ENCODE results near the gene ATXN2. TPM values are rescaled to one million over a fixed set of nuclear protein-coding genes. Genes with fewer than 3 reads are reported as not detected.
"Not testable (repeated sequence)": the region's sequence is repeated elsewhere in the genome, so short reads cannot be mapped to it uniquely, and the experiment has no call there.

Gene ATXN2, protein sequence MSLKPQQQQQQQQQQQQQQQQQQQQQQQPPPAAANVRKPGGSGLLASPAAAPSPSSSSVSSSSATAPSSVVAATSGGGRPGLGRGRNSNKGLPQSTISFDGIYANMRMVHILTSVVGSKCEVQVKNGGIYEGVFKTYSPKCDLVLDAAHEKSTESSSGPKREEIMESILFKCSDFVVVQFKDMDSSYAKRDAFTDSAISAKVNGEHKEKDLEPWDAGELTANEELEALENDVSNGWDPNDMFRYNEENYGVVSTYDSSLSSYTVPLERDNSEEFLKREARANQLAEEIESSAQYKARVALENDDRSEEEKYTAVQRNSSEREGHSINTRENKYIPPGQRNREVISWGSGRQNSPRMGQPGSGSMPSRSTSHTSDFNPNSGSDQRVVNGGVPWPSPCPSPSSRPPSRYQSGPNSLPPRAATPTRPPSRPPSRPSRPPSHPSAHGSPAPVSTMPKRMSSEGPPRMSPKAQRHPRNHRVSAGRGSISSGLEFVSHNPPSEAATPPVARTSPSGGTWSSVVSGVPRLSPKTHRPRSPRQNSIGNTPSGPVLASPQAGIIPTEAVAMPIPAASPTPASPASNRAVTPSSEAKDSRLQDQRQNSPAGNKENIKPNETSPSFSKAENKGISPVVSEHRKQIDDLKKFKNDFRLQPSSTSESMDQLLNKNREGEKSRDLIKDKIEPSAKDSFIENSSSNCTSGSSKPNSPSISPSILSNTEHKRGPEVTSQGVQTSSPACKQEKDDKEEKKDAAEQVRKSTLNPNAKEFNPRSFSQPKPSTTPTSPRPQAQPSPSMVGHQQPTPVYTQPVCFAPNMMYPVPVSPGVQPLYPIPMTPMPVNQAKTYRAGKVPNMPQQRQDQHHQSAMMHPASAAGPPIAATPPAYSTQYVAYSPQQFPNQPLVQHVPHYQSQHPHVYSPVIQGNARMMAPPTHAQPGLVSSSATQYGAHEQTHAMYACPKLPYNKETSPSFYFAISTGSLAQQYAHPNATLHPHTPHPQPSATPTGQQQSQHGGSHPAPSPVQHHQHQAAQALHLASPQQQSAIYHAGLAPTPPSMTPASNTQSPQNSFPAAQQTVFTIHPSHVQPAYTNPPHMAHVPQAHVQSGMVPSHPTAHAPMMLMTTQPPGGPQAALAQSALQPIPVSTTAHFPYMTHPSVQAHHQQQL
- 23.2 TPM for total RNA-seq

DNA sequence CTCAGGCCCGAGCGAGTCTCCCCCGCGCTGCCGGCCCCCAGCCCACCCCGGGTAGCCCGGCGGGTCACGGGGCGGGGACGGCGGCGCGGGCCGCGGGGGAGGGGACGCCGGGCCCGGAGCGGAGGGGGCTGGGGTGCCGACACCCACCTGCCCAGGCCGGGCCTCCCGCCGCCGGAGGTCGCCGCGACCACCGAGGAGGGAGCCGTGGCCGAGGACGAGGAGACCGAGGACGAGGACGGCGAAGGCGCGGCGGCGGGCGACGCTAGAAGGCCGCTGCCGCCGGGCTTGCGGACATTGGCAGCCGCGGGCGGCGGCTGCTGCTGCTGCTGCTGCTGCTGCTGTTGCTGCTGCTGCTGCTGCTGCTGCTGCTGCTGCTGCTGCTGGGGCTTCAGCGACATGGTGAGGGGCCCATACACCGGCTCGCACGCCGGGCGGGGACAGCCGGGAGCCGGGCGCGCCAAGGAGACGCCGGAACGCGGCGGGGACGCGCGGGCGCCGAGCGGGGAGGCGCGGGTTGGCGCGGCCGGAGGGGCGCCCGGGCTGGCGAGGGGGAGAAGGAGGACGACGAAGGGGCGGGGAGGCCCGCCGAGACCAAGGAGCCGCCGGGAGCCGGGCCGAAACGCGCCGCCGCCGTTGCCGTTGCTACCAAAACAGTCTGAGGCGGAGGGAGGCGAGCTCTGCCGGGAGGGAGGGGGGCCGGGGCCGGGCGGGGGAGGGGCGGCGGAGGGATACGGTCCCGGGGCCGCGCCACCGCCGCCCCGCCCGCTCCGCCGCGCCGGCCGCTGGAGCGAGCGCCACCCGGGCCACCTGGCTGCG lies at the start of gene ATXN2:
Gene ATXN2, minus strand, starts transcription at position 679 of the 816 bp plus-strand sequence. Its CDS starts 281 bp downstream, at position 398.
- no peak for DNase-seq (ENCODE audit: low spot score)

DNA sequence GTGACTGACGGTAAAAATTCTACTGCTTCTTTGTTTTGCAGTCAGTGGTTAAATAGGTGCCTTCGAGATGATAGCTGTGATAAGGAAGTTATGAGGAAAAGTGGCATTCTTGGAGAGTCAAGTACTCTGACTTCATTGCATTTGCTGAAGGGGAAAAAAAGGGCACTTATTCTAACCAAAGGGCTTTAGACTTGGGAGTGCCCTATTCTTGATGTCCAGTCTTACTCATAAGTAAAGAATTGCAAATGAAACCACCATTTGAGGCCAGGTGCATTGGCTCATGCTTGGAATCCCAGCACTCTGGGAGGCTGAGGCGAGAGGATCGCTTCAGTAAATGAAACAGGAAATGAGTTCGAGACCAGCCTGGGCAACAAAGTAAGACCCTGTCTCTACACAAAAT lies 46.3 kb upstream of the ATXN2 start:
- no peak for DNase-seq (ENCODE audit: low spot score)

More for the DNA sequence above, at the start of gene ATXN2:
- ATAC-seq, result peak; percentile 67

DNA sequence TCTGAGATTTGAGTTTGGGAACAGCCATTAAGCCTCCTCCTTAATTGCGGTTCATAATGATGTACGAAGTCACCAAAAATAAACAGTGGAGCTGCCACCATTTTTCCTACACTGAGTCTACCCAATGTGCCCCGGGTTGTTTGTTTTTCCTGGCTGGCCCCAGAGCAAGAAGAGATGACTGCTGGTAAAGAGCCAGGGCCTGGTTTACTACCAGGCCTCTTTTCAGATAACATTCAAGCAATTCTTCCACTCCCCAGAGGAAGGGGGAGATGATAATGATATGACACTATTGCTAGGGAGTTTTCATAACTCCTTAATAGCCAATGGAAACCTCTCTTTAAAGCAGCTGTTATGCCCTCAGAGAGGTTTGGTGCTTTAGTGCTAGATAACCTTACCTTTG lies 44.3 kb upstream of the ATXN2 start:
- DNase-seq (ENCODE audit: low spot score) (peak; percentile 80), ATAC-seq (peak; percentile 90)

More for the DNA sequence above, 46.3 kb upstream of the ATXN2 start:
- no peak for ATAC-seq

DNA sequence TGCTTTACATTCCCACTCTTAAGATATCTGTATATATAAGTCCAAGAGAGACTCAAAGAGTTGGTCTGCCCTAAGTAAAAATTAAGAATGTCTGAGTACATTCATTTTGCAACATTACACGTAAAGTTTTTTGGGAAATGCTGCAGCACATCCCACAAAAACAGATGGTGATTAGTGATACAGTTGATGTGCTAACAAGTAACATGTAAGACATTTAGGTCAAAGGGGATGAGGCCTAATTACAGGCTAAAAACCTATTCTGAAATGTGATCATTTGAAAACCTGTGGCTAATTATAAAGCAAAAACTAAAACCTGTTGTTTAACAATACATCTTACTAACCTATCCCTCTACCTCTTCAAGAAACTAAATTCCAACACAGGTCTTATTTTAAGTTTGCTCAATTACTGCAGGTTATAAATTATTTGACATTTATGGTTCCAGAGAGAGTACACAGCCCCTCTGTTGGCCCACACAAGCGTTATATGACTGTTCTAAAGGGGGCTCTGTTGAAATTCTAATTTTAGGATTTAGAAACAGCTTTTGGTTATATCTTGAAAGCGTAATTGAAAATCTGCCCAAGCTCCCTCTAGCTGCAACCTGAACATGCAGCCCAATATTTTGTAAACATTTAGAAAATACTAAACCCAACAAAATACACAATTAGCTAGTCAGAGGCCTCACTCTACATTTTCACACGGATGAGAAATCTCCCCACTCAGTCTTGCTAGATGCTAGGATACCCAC lies 43.7 kb upstream of the ATXN2 start:
- DNase-seq (ENCODE audit: low spot score), result no peak
- no peak for ATAC-seq

DNA sequence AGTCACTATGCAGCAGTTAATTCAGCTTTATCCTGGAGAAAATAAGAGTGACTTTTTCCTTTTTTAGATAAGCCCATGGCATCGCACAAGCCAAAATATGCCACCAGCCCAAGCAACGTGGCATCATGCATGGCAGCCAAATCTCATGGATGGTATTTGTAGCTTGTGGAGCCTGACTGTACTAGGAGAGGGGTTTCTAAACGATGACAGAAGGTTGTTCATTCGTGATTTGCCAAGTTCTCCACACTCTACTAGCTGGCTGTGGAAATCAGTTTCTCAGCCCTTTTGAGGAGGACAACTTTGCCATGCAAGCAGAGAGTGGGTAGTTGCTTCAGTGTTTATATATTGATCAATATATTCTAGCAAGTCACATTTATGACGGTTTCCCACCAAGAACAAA lies 41.4 kb upstream of the ATXN2 start:
- no peak for ATAC-seq
- no peak for DNase-seq (ENCODE audit: low spot score)

DNA sequence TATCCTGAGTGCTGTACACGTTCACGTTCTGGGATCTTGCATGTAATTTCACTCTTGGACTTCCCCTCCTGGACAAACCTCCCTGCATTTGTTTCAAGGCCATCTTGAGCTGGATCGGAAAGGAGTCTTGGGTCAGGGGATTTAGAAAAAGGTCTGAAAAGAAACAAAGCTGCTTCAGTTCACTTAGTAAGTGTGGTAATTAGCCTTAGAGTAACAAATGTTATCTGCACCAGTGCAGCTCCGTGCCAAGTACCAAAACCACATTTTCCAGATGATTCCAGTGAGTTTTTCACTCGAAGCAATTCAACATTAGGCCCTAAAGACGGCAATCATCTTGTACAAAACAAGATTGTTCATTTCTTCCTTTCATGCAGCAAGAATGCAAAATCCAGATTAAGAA lies 39.4 kb upstream of the ATXN2 start:
- DNase-seq (ENCODE audit: low spot score), result no peak
- no peak for ATAC-seq

DNA sequence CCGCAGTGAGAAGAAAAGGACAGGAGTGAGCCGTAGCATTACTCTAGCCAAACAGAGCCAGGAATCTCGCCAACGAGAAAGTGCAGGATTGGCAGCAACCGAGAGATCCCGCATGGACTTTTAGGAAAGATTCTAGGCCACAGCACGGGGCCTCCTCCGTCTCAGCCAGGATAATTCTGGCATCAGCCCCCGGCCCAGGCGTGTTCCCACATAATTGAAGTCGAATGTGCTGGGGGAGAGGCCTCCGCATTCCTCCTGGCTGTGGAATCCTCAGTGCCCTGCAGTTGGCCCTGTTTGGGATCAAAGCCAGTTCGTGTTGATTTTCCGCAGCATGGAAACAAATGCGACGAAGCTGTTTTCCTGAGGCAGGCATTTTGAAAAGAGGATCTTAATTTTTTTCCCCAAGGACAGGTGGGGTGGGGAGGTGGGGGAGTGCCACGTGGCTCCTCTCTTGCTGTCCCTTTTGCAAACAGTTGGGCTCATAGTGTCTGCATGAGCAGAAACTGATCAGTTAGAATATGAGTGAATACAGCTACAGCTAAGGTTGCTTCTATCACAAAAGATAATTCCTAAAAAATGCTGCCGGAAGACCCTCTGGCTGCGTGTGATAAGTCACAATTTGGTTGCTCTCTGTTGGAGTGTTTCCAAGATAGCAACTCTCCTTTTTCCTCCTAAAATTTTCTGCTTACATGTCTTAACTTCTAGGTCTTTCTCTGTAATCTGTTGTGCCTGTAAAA lies 37.3 kb upstream of the ATXN2 start:
- ATAC-seq, result peak; percentile 89
- DNase-seq (ENCODE audit: low spot score), result peak; percentile 60

DNA sequence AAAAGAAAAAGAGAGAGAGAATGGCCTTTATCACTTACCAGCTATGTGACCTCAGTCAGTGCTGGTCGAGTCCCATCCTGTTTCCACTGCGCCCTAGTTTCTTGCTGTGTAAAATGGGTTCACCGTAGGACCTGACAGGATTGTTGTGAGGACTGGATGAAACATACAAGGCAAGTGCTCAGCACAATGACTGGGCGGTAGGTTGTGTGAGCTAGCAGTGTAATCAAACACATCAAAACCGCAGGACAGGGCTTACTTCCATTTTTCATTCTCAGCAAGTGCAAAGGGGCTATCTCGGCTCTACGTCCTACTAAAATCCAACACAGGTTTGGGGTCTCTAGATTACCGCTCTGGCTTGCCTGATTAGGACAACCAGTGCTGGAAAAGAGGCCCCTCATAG lies 36.4 kb upstream of the ATXN2 start:
- DNase-seq (ENCODE audit: low spot score) (no peak), ATAC-seq (peak; percentile 6)

DNA sequence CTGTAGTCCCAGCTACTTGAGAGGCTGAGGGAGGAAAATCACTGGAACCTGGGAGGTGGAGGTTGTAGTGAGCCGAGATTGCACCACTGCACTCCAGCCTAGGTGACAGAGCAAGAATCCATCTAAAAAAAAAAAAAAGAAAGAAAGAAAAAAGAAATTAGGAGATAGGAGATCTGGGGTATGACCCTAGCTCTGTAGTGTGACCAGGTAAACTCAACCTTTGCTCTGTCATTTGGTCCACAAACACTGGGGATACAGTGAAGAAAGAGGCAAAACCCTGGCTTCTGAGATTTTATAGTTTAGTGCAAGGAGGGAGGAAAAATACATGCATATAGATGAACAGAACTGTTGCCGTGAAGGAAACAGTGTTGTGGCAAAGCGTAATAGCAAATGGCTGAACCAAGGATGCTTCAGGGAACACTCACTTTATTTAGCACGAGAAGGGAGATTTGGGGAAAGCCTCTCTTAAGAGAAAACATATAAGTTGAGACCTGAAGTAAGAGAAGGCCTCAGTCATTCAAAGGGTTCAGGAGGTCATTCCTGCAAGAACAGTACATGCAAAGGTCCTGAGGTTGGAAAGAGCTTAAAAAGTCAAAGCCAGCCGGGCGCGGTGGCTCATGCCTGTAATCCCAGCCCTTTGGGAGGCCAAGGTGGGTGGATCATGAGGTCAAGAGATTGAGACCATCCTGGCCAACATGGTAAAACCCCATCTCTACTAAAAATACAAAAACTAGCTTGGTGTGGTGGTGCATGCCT lies 29.6 kb upstream of the ATXN2 start:
- DNase-seq (ENCODE audit: low spot score) (no peak), ATAC-seq (peak; percentile 89)

DNA sequence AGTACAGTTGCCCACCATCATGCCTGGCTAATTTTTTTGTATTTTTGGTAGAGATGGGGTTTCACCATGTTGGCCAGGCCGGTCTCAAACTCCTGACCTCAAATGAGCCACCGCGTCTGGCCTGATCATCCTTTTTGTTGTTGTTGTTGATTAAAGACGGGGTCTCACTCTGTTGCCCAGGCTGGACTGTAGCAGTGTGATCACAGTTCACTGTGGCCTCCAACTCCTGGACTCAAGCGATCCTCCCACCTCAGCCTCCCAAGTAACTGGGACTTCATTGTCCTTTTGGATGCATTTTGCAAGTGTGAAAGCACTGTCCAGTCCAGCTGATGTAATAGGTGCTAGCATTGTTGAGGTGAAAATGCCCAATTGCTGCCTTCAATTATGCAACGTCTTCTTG lies 27.1 kb upstream of the ATXN2 start:
- DNase-seq (ENCODE audit: low spot score) (no peak), ATAC-seq (no peak)

DNA sequence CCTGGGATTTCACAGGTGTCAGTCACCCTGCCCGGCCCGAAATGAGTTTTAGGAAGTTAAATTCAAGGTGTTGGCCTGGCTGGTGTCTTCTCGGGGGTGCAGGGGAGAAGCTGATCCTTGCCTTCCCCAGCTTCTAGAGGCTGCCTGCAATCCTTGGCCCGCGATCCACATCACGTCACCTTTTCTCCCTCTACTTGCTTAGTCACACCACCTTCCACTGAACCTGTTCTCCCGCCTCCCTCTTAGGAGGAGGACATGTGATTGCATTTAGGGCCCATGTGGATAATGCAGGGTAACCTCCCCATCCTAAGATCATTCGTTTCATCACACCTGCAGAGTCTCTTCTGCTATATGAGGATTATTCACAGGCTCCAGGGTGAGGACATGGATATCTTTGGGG lies 25.4 kb upstream of the ATXN2 start:
- DNase-seq (ENCODE audit: low spot score), result no peak

DNA sequence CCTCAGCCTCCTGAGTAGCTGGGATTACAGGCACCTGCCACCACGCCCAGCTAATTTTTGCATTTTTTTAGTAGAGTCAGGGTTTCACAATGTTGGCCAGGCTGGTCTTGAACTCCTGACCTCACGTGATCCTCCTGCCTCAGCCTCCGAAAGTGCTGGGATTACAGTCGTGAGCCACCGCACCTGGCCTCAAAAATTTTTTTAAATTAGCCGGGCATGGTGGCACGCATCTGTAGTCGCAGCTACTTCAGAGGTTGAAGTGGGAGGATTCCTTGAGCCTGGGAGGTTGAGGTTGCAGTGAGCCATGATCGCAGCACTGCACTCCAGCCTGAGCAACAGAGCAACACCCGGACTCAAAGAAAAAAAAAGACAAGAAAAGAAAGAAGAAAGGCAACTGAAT lies 18.7 kb upstream of the ATXN2 start:
- not testable (repeated sequence) for DNase-seq (ENCODE audit: low spot score); ATAC-seq

More for the DNA sequence above, 25.4 kb upstream of the ATXN2 start:
- no peak for ATAC-seq

DNA sequence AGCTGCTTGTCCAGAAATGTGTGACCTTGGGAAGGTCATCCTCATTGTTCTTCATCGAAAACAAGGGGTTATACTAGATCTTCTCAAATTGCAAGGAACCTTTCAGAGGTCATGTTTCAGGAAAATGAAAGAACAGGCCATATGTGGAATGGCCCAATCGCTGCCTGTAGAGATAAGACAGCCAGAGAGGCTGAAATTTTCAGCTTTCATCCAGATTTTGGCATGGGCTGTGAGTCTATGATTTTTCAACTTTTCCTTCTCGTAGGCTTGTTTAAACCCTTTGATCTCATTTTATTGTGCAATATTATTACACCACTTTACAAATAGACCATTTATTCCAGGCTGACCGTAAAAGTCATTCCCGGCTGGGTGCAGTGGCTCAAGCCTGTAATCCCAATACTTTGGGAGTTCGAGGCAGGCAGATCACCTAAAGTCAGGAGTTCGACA lies 17.1 kb upstream of the ATXN2 start:
- DNase-seq (ENCODE audit: low spot score) (peak; percentile 64), ATAC-seq (peak; percentile 78)

DNA sequence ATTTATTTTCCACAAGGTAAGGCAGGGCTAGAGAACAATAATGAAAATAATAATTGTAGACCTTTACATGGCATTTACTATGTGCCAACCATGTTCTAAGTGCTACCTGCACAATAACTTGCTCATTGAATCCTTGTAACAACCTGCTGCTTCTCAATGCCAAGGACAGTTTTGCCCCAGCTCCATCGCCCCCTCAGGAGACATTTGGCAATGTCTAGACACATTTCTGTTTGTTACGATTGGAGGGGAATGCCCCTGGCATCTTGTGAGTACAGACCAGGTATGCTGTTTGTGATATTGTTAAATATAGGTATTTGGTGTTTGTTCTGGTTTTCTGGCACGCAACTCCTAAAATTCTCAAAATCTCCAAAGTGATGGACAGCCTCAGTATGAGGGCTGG lies 8.1 kb upstream of the ATXN2 start:
- ATAC-seq (no peak), DNase-seq (ENCODE audit: low spot score) (no peak)

DNA sequence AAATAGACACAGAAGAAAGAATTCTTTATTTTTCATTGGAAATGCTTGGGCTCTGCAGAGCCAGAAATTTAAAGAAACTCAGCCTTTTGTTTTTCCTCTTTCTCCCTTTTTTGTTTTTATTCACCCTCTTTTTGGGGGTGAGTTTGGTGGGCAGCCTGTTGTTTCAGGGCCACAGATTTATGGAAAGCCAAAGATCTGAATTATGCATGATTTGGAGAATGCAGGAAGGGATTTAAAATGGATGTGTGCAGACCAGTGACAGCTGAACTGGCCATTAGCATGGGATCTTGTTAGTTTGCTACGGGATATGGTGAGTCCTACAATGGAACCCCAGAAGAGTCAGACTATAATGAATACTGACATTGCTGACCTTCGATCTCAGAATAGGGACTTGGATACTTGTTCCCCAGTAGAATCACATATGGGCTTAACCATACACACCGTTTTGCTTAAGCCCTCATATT lies 7.7 kb upstream of the ATXN2 start:
- ATAC-seq (no peak), DNase-seq (ENCODE audit: low spot score) (no peak)

DNA sequence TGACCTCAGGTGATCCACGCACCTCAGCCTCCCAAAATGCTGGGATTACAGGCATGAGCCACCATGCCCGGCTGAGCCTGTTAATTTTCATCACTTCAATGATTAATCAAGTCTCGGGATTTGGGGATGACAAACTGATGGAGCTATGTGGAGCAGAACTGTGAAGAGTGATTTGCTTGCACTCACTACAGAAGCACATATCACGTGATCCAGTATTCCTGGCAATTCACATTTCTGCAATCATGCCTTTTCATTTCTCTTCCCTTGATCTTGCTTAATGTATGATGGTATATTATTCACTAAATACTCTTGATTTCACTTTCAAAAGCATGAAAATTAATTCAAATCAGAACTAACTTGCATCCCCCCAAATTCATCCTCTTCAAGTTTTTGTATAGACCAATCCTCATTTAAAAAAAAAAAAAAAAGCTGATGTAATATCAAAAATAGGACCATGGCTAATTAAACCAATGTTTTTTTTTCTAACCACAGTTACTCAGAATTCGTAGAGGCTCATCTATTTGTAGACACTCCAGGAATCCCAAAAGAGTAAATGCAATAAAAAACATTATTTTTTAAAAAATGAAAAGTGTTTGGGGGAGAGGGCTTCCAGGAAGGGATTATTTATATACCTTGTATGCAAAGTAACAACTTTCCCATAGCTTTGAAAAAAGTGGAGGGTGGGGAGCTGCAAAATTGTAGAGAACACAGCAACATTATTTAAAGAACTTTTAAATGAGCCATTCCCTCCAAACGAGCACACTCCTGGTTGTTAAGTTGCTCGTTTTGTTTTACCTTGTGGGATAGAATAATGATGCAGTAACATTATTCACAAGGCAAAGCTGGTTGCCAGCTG lies 7.0 kb upstream of the ATXN2 start:
- ATAC-seq, result no peak
- no peak for DNase-seq (ENCODE audit: low spot score)

DNA sequence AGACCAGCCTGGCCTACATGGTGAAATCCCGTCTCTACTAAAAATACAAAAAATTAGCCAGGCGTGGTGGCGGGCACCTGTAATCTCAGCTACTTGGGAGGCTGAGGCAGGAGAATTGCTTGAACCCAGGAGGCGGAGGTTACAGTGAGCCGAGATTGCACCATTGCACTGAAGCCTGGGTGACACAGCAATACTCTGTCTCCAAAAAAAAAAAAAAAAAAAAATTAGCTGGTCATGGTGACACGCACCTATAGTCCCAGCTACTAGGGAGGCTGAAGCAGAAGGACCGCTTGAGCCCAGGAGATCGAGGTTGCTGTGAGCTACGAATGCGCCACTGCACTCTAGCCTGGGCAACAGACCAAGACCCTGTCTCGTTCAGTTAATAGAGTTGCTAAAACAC lies 3.7 kb upstream of the ATXN2 start:
- ATAC-seq; DNase-seq (ENCODE audit: low spot score): not testable (repeated sequence)

Measured in left lobe of liver (tissue), 2 donors.